SH-SY5Y (cell line): Measurements from ENCODE around the gene BTLA.

Experiments
- GATA2 ChIP-seq: IDR thresholded peaks from 2 replicates; pipeline ENCODE4 v1.6.1; 2011; ENCODE audit warnings: mild to moderate bottlenecking, low read depth, low read length
- GATA3 ChIP-seq: IDR thresholded peaks from 2 replicates; pipeline ENCODE4 v1.6.1; 2011; ENCODE audit warnings: low read depth, mild to moderate bottlenecking, low read length, moderate library complexity

DNA sequence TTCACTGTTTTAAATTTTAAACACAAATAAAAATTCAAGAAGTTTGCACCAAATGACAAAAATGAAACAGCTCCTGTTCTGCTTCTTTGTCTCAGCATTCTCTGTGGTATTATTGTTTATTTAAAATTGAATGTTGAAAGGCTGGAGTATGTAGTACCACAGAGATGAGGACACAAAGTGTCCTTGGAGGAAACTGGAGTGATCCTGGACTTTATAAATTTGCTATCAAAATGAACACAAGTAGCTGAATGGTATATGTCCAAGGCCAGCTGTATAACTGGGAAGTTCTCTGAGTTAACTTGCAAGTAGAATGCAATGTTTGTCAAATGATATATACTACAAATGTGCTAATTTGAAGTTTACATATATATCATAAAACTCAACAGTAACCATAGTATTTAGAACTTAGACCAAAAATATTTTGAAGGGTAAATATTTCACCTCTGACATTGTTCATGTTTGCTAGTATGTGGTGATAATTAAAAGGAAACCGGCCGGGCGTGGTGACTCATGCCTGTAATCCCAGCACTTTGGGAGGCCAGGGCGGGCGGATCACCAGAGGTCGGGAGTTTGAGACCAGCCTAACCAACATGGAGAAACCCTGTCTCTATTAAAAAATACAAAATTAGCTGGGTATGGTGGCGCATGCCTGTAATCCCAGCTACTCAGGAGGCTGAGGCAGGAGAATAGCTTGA, 12.3 kb downstream of the BTLA start:
- TF ChIP-seq GATA2 (no peak), GATA3 (no peak)
